T-helper 1 cell treated with Interleukin-12 subunit alpha and Interleukin-12 subunit beta and Interleukin-4 antibody, amounts not matched to agents 30 μg/mL and 1 μg/mL, for 36 hours (primary cell): ENCODE data around the gene SETBP1.
"Not testable (repeated sequence)": the region's sequence is repeated elsewhere in the genome, so short reads cannot be mapped to it uniquely, and the experiment has no call there.

Experiments used
- H3K27ac Mint-ChIP-seq: one replicate; pipeline ENCODE4 v1.8.0; 2021; ENCODE audit warnings: mild to moderate bottlenecking, mixed read lengths
- H3K27me3 Mint-ChIP-seq: one replicate; pipeline ENCODE4 v1.8.0; 2021; ENCODE audit warnings: low read depth, mixed read lengths
- H3K36me3 Mint-ChIP-seq: one replicate; pipeline ENCODE4 v1.8.0; 2021; ENCODE audit warnings: low read depth, mixed read lengths
- H3K4me1 Mint-ChIP-seq: one replicate; pipeline ENCODE4 v1.8.0; 2021; ENCODE audit warnings: low read depth, mixed read lengths
- H3K4me3 Mint-ChIP-seq: one replicate; pipeline ENCODE4 v1.8.0; 2021; ENCODE audit warnings: mild to moderate bottlenecking, moderate library complexity, mixed read lengths
- H3K9me3 Mint-ChIP-seq: one replicate; pipeline ENCODE4 v1.8.0; 2021; ENCODE audit warnings: mixed read lengths

The SETBP1 gene

GRCh38 chr18:44708451-44709083, 27.9 kb downstream of the SETBP1 start:
- Mint-ChIP-seq H3K36me3 (peaks cover 32% of the 10 kb centered on the region), H3K4me3 (no peak overlapping the region), H3K27ac (no peak overlapping the region), H3K27me3 (peaks cover 35% of the 10 kb centered on the region), H3K4me1 (peaks cover 35% of the 10 kb centered on the region), H3K9me3 (peaks cover 5% of the 10 kb centered on the region)

DNA sequence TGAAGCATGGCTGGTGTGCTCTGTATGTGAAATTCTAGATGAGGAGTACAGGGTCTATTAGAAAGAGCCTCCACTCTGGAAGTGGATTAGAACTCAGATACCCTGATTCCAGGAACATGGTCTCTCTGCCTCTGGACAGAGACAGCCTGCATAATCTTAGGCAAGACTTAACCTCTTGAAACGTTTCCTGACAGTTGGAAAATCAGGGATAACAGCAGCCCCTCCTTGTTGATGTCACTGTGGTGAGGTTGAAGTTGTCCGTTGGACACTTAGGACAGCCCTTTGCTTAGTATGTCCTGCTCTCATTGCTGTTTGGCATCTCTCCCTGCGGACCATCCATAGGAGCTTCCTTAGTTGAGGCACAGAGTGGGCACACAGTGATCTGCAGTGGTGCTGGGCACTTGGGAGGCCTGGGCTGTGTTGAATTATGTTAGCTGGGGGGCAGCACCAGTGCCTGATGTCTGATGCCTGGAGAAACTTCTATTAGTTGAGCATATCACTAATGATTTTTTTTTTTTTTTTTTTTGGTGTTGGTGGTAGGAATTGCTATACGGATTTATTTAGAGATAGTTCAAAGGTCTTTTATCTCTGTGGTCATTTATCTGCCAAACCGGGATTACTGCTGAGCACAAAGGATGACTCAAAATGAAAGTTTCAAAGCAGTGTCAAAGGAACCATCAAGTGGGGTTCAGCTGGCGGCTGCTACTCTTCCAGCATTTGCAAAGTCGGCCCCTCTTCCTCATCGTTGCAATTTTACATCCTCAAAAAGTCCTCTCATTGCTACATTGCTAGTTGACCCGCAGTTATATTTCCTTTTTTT, 28.8 kb downstream of the SETBP1 start:
- Mint-ChIP-seq H3K27ac (no peak overlapping the region), H3K9me3 (peaks cover 9% of the 10 kb centered on the region), H3K4me1 (peaks cover 37% of the 10 kb centered on the region), H3K4me3 (no peak overlapping the region), H3K27me3 (peaks cover 28% of the 10 kb centered on the region), H3K36me3 (peaks cover 33% of the 10 kb centered on the region)

- peaks cover 9% of the 10 kb centered on the region for H3K9me3 Mint-ChIP-seq
- peaks cover 34% of the 10 kb centered on the region for H3K36me3 Mint-ChIP-seq
- peaks cover 31% of the 10 kb centered on the region for H3K27me3 Mint-ChIP-seq
- no peak overlapping the region for H3K4me3 Mint-ChIP-seq
- peaks cover 38% of the 10 kb centered on the region for H3K4me1 Mint-ChIP-seq
- no peak overlapping the region for H3K27ac Mint-ChIP-seq
Observed at GRCh38 chr18:44710931-44711330, 30.2 kb downstream of the SETBP1 start.

DNA sequence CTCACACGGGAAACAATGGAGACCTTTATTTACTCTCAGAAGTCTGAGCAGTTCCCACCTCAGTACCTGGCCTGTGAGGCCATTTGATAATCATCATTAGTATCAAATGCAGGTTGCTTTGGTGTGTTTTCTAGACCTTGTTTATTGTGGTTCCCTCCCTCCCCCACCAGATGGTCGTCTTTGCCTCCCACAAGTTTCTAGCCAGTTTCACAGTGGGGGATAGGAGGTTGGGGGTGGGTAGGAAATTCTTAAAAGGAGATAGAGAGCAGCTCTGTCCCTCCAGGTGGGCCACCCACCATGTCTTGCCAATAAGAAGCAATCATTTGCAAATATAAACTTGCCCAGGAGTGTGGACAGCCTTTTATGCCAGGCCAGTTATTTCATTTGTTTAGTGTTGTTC, 31.3 kb downstream of the SETBP1 start:
- Mint-ChIP-seq H3K4me3 (no peak overlapping the region), H3K9me3 (peaks cover 9% of the 10 kb centered on the region), H3K36me3 (peaks cover 37% of the 10 kb centered on the region), H3K27me3 (peaks cover 25% of the 10 kb centered on the region), H3K4me1 (peaks cover 44% of the 10 kb centered on the region), H3K27ac (peak overlapping the region; percentile 13)

GRCh38 chr18:44713435-44713834, 32.7 kb downstream of the SETBP1 start:
- Mint-ChIP-seq H3K4me1 (peaks cover 47% of the 10 kb centered on the region), H3K4me3 (no peak overlapping the region), H3K9me3 (peaks cover 9% of the 10 kb centered on the region), H3K27ac (no peak overlapping the region), H3K27me3 (peaks cover 17% of the 10 kb centered on the region), H3K36me3 (peaks cover 29% of the 10 kb centered on the region)

- peaks cover 21% of the 10 kb centered on the region for H3K27me3 Mint-ChIP-seq
- H3K36me3 Mint-ChIP-seq: peaks cover 34% of the 10 kb centered on the region
- peaks cover 48% of the 10 kb centered on the region for H3K4me1 Mint-ChIP-seq
- peaks cover 9% of the 10 kb centered on the region for H3K9me3 Mint-ChIP-seq
- H3K27ac Mint-ChIP-seq: no peak overlapping the region
- no peak overlapping the region for H3K4me3 Mint-ChIP-seq
Observed at GRCh38 chr18:44714376-44714775, 33.7 kb downstream of the SETBP1 start.

DNA sequence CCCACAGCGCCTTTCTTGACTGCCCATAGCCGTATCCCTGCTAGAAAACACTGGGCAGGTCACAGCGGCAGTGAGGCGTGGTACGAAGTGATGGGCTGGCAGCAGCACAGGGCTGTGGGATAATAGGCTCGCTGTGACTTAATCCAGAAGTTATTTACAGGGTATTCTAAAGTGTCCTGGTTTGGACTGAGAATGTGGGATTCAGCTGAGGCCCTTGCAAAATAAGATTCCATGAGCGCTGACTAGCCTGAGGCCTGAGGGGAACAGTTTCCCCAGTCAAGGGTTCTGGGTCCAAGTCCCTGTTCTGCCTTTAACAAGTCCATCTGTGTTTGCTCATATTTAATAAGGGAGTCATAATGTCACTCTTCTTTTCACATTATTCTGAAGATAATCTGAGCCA, 34.6 kb downstream of the SETBP1 start:
- peaks cover 44% of the 10 kb centered on the region for H3K4me1 Mint-ChIP-seq
- peaks cover 9% of the 10 kb centered on the region for H3K9me3 Mint-ChIP-seq
- H3K4me3 Mint-ChIP-seq: no peak overlapping the region
- H3K27me3 Mint-ChIP-seq: peaks cover 21% of the 10 kb centered on the region
- peaks cover 34% of the 10 kb centered on the region for H3K36me3 Mint-ChIP-seq
- H3K27ac Mint-ChIP-seq: no peak overlapping the region

- Mint-ChIP-seq H3K36me3 (peaks cover 37% of the 10 kb centered on the region), H3K9me3 (peaks cover 9% of the 10 kb centered on the region), H3K27me3 (peaks cover 23% of the 10 kb centered on the region), H3K27ac (no peak overlapping the region), H3K4me1 (peaks cover 45% of the 10 kb centered on the region), H3K4me3 (no peak overlapping the region)
Observed at GRCh38 chr18:44715842-44716241, 35.2 kb downstream of the SETBP1 start.

DNA sequence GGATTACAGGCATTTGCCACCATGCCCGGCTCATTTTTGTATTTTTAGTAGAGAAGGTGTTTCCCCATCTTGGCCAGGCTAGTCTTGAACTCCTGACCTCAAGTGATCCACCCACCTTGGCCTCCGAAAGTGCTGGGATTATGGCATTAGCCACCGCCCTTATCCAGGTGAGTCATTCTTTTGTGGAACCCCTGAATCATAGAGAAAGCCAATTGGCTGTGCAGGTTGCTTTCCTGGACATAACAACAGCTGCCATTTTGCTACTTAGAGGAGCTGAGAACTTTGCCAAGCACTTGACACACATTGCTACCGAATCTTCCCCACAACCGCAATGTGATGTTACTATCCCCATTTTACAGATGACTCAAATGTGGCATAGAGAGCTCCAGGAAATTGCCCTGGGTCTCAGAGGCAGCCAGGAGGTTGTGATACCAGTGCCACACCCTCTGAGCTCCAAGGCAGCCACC, 36.0 kb downstream of the SETBP1 start:
- Mint-ChIP-seq H3K9me3 (peaks cover 9% of the 10 kb centered on the region), H3K4me1 (peaks cover 49% of the 10 kb centered on the region), H3K4me3 (peak overlapping the region; percentile 46), H3K27ac (peak overlapping the region; percentile 71), H3K36me3 (peaks cover 37% of the 10 kb centered on the region), H3K27me3 (peaks cover 23% of the 10 kb centered on the region)

GRCh38 chr18:44719519-44720060, 38.9 kb downstream of the SETBP1 start:
- Mint-ChIP-seq H3K27ac (no peak overlapping the region), H3K36me3 (peaks cover 31% of the 10 kb centered on the region), H3K4me1 (peaks cover 62% of the 10 kb centered on the region), H3K9me3 (no peaks in the 10 kb centered on the region), H3K4me3 (no peak overlapping the region), H3K27me3 (peaks cover 16% of the 10 kb centered on the region)

GRCh38 chr18:44721748-44722147, 41.1 kb downstream of the SETBP1 start:
- Mint-ChIP-seq H3K4me1 (peaks cover 75% of the 10 kb centered on the region), H3K36me3 (peaks cover 27% of the 10 kb centered on the region), H3K27me3 (peaks cover 12% of the 10 kb centered on the region)
- H3K27ac Mint-ChIP-seq, H3K9me3 Mint-ChIP-seq, H3K4me3 Mint-ChIP-seq: not testable (repeated sequence)

GRCh38 chr18:44723411-44723810, 42.7 kb downstream of the SETBP1 start:
- Mint-ChIP-seq H3K27me3 (peaks cover 8% of the 10 kb centered on the region), H3K36me3 (peaks cover 24% of the 10 kb centered on the region), H3K4me3 (no peak overlapping the region), H3K27ac (no peak overlapping the region), H3K4me1 (peaks cover 75% of the 10 kb centered on the region), H3K9me3 (no peaks in the 10 kb centered on the region)

DNA sequence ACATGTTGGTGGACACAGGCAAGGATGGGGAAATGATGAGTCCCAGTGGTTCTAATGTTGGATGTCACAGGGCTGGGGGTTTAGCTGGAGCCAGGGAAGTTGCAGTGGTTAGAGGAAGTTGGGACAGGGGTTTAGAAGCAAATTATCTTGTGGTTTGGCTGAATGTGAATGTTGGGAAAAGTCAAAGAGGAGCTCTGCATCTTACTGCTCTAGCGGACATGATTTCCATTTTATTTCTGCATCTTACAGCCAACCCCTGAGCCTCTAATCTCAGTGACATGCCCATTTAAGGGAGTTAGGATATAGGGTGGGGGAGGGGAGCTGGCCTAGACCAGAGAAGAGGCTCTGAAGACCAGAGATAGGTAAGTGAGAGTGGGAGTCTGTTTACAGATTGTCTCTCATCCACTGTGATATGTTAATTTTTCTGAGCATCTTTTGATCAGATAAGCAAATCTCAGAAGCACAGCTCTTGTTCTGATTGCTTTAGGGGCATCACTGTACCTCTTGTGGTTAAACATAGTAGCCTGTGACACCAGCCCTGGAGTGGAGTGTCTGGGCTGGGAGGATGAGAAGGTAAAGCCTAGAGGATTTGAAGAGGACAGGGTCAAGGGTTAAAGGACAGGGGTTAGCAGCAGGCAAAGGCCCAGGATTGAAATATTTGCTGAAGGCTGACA, 43.6 kb downstream of the SETBP1 start:
- Mint-ChIP-seq H3K4me3 (peak overlapping the region; percentile 53), H3K9me3 (no peaks in the 10 kb centered on the region), H3K27me3 (peaks cover 3% of the 10 kb centered on the region), H3K4me1 (peaks cover 79% of the 10 kb centered on the region), H3K27ac (peak overlapping the region; percentile 74), H3K36me3 (peaks cover 17% of the 10 kb centered on the region)

DNA sequence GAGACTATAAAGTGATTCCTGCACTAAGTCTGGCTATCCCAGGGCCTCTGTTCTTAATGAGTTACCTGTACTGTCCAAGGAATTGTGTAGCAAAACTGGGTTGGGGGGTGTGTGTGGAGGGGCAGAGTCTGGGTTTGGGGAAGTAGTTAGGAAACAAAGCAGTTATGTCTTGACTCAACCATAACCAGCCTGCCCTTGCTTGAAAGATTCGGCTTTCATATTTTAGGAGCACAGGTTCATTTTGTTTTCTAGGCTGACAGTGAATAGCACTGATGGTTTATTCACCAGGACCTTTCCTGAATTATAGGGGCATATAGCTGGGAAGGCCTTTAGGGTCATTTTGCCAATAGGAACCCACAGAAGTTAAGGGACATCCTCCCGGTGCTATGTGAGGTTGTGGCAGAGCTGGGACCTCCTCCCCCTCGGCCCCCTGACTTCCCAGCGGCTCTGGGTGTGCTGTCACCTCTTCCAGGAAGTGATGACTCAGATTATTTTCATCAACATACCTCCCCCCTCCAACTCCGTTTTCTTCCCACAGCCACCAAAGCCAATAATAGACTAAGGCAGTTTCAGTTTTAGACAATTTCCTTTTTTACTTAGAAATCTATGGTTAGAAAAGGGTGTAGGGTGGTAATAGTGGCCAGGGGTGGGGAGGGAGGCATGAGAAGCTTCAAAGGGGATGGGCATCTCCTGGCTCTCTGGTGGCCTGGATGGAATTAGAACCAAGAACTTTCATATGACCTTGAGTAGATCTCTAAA, 44.8 kb downstream of the SETBP1 start:
- Mint-ChIP-seq H3K4me3 (peak overlapping the region; percentile 53), H3K4me1 (peaks cover 85% of the 10 kb centered on the region), H3K36me3 (peaks cover 16% of the 10 kb centered on the region), H3K27me3 (peaks cover under 1% of the 10 kb centered on the region), H3K27ac (peak overlapping the region; percentile 74), H3K9me3 (no peaks in the 10 kb centered on the region)
